Measurements from ENCODE around the gene YPEL1. TPM values are rescaled to one million over a fixed set of nuclear protein-coding genes. Genes with fewer than 3 reads are reported as not detected.

YPEL1 gene
- total RNA-seq, 4 donors from 2014 or later, result 2.3 to 13.7 (median 7.6) TPM

GRCh38 chr22:21685164-21685513, 50.5 kb downstream of the YPEL1 start:
- no peaks in the 10 kb centered on the region for H3K9me3 ChIP-seq
- no peak overlapping the region for H3K27ac ChIP-seq
- no peaks in the 10 kb centered on the region for H3K4me1 ChIP-seq
- H3K27me3 ChIP-seq, result no peaks in the 10 kb centered on the region
- no peak for TF ChIP-seq POLR2A (IDR thresholded peaks at IDR 0.05)
- TF ChIP-seq CTCF (IDR thresholded peaks at IDR 0.05), result no peak
- intact Hi-C loops (cut with DNase I; ENCODE audit: low total_unique reads), result no loop called here
- DNase-seq, result no peak
- H3K4me3 ChIP-seq, result no peak overlapping the region
- H3K36me3 ChIP-seq, result no peaks in the 10 kb centered on the region

- no peak for DNase-seq
- no peak overlapping the region for H3K4me3 ChIP-seq
- no peaks in the 10 kb centered on the region for H3K4me1 ChIP-seq
- H3K9me3 ChIP-seq, result no peaks in the 10 kb centered on the region
- TF ChIP-seq POLR2A (IDR thresholded peaks at IDR 0.05) (no peak), CTCF (IDR thresholded peaks at IDR 0.05) (no peak)
- no peak overlapping the region for H3K27ac ChIP-seq
- H3K27me3 ChIP-seq, result no peaks in the 10 kb centered on the region
- no peaks in the 10 kb centered on the region for H3K36me3 ChIP-seq
- intact Hi-C loops (cut with DNase I; ENCODE audit: low total_unique reads), result no loop called here
These were observed 51.0 kb downstream of the YPEL1 start for GRCh38 chr22:21684492-21685163.

- H3K36me3 ChIP-seq, result no peaks in the 10 kb centered on the region
- no peaks in the 10 kb centered on the region for H3K9me3 ChIP-seq
- intact Hi-C loops (cut with DNase I; ENCODE audit: low total_unique reads), result no loop called here
- H3K27me3 ChIP-seq, result no peaks in the 10 kb centered on the region
- no peak overlapping the region for H3K4me3 ChIP-seq
- no peaks in the 10 kb centered on the region for H3K4me1 ChIP-seq
- DNase-seq, result no peak
- H3K27ac ChIP-seq, result no peak overlapping the region
- no peak for TF ChIP-seq CTCF (IDR thresholded peaks at IDR 0.05)
- no peak for TF ChIP-seq POLR2A (IDR thresholded peaks at IDR 0.05)
These were observed 52.2 kb downstream of the YPEL1 start for GRCh38 chr22:21683401-21683811.

- H3K27me3 ChIP-seq, result no peaks in the 10 kb centered on the region
These were observed 53.0 kb downstream of the YPEL1 start for GRCh38 chr22:21682385-21683175.

More at GRCh38 chr22:21682385-21683175, 53.0 kb downstream of the YPEL1 start:
- H3K4me1 ChIP-seq, result no peaks in the 10 kb centered on the region
- TF ChIP-seq CTCF (IDR thresholded peaks at IDR 0.05) (no peak), POLR2A (IDR thresholded peaks at IDR 0.05) (no peak)
- no peak for DNase-seq
- no peaks in the 10 kb centered on the region for H3K9me3 ChIP-seq
- intact Hi-C loops (cut with DNase I; ENCODE audit: low total_unique reads), result no loop called here
- no peak overlapping the region for H3K4me3 ChIP-seq
- no peaks in the 10 kb centered on the region for H3K36me3 ChIP-seq
- no peak overlapping the region for H3K27ac ChIP-seq

All from uterus (tissue), 4 donors.